ENCODE data around the gene HIGD1C. TPM values are rescaled to one million over a fixed set of nuclear protein-coding genes. Genes with fewer than 3 reads are reported as not detected.

HIGD1C gene
- total and polyA plus RNA-seq, 2 of the 8 experiments (the other 6 are each of a cell fraction or from before 2014, with no cell fraction given): not detected

DNA sequence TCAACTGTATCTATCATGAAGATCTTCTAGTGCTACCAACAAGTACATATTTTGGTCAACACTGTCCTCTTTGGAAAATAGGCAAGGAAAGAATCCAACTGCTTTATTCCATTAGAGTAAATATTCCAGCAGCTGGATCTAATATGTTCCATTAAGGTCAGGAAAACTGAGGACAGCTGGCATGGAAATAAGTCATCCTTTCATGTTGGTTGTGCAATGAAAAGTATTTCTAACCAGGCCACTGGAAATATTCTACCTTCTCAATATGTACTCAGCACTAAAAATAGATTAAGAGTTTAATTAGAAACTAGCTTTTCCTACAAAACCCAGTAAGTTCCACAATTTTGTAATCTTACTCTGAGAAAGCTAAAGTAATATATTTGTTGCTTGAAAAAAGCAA is 19.6 kb downstream of the HIGD1C start:
- no peak overlapping the region for H3K14ac ChIP-seq (ENCODE audit: insufficient read length)
- no peaks in the 10 kb centered on the region for H3K4me1 ChIP-seq (replicated peaks in 1 of 4; ENCODE audit: control insufficient read depth in 3 of 4, insufficient read depth in 4 of 4, low read length in 3 of 4)
- H3K23ac ChIP-seq (ENCODE audit: insufficient read length): no peak overlapping the region
- H2BK5ac ChIP-seq (ENCODE audit: low read depth, low read length): no peak overlapping the region
- CTCF ChIA-PET (ENCODE audit: partially characterized antibody): interaction anchor here (0.8 kb wide), 2 partner anchors 10 to 13 kb away, joined by 3 read pairs; no protein-coding TSS in a partner anchor
- no peak overlapping the region for H3K4ac ChIP-seq (replicated peaks; ENCODE audit: insufficient read length, low read depth, low read length)
- H3K79me2 ChIP-seq (ENCODE audit: control insufficient read depth in 1 of 2, insufficient read depth in 2 of 2, low read length in 2 of 2): no peaks in the 10 kb centered on the region
- no peak overlapping the region for H3K4me2 ChIP-seq (ENCODE audit: insufficient read depth in 1 of 2, low read depth in 2 of 2, low read length in 2 of 2)
- H3K79me1 ChIP-seq (ENCODE audit: low read depth, low read length): no peaks in the 10 kb centered on the region
- TF ChIP-seq CREB1 (IDR thresholded peaks at IDR 0.05) (no peak), SAP30 (IDR thresholded peaks at IDR 0.05; ENCODE audit: insufficient read depth, insufficient replicate concordance, low read length) (no peak), SIRT6 (IDR thresholded peaks at IDR 0.05; ENCODE audit: low read length) (no peak), BACH1 (IDR thresholded peaks at IDR 0.05; ENCODE audit: low read length) (no peak), PHF8 (conservative IDR thresholded peaks at IDR 0.05; ENCODE audit: low read depth, low read length) (no peak), SUZ12 (IDR thresholded peaks at IDR 0.05; ENCODE audit: low read length) (no peak), EGR1 (IDR thresholded peaks at IDR 0.05; ENCODE audit: borderline replicate concordance, low read depth, low read length) (no peak), KDM1A (IDR thresholded peaks at IDR 0.05; ENCODE audit: borderline replicate concordance, low read length) (no peak), KDM5A (IDR thresholded peaks at IDR 0.05; ENCODE audit: low read length) (no peak), ASH2L (IDR thresholded peaks at IDR 0.05; ENCODE audit: low read length) (no peak), CBX5 (IDR thresholded peaks at IDR 0.05; ENCODE audit: low read depth, low read length) (no peak), JUN (IDR thresholded peaks at IDR 0.05; ENCODE audit: low read depth, low read length) (no peak)
- TF ChIP-seq, protein P1, sequence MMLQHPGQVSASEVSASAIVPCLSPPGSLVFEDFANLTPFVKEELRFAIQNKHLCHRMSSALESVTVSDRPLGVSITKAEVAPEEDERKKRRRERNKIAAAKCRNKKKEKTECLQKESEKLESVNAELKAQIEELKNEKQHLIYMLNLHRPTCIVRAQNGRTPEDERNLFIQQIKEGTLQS (IDR thresholded peaks at IDR 0.05; ENCODE audit: insufficient read depth, low read depth, low read length): no peak
- no peak overlapping the region for H2BK12ac ChIP-seq (ENCODE audit: low read depth, low read length)
- H3K4me3 ChIP-seq (ENCODE audit: extremely low read depth in 1 of 4, insufficient read depth in 2 of 4, low read depth in 3 of 4, low read length in 4 of 4): no peak overlapping the region
- no peak overlapping the region for H4K5ac ChIP-seq (ENCODE audit: insufficient read length, low read depth, low read length)
- H3K18ac ChIP-seq (ENCODE audit: extremely low read depth, low read length): no peak overlapping the region
- H4K91ac ChIP-seq (replicated peaks; ENCODE audit: insufficient read length, low read length): no peak overlapping the region
- DNase-seq (ENCODE audit: low read depth in 1 of 2, low spot score in 2 of 2) (no peak), FAIRE-seq (no peak)
- H3K27me3 ChIP-seq (replicated peaks in 1 of 4; ENCODE audit: control insufficient read depth in 3 of 4, extremely low read depth in 1 of 4, insufficient read depth in 3 of 4, low read length in 3 of 4): no peaks in the 10 kb centered on the region
- peaks cover 0 to 11% (median 5%) of the 10 kb centered on the region in 4 experiments; a peak in 3 of 8 replicates for H3K36me3 ChIP-seq (ENCODE audit: control insufficient read depth in 2 of 4, insufficient read depth in 4 of 4, low read length in 3 of 4)
- peaks cover 10 to 22% of the 10 kb centered on the region in 2 experiments; a peak in 3 of 4 replicates for H3K9me3 ChIP-seq (ENCODE audit: insufficient read depth in 2 of 2, low read depth in 1 of 2, low read length in 1 of 2)
- H2AFZ ChIP-seq (ENCODE audit: low read length): no peak overlapping the region
- POLR2A ChIA-PET (ENCODE audit: partially characterized antibody): interaction anchor here (0.7 kb wide), 1 partner anchor 155 kb away, joined by 3 read pairs; no protein-coding TSS in a partner anchor
- no peaks in the 10 kb centered on the region for H3K23me2 ChIP-seq (ENCODE audit: low read depth, low read length)
- H2BK20ac ChIP-seq (ENCODE audit: low read length): no peak overlapping the region
- no peak overlapping the region for H3K9ac ChIP-seq (replicated peaks in 1 of 4; ENCODE audit: extremely low read depth in 1 of 4, low read depth in 3 of 4, low read length in 3 of 4)
- H2BK120ac ChIP-seq (replicated peaks; ENCODE audit: low read depth, low read length): no peak overlapping the region
- H4K8ac ChIP-seq (ENCODE audit: extremely low read depth, insufficient read depth, low read length): no peak overlapping the region
- H3K27ac ChIP-seq (ENCODE audit: low read depth, low read length): no peak overlapping the region
- no peak overlapping the region for H2AK5ac ChIP-seq (ENCODE audit: low read depth, low read length)
- no peaks in the 10 kb centered on the region for H4K20me1 ChIP-seq (replicated peaks in 1 of 2; ENCODE audit: control insufficient read depth in 1 of 2, insufficient read depth in 2 of 2, low read length in 2 of 2)
- H2BK15ac ChIP-seq (ENCODE audit: low read length): no peak overlapping the region
- no peak overlapping the region for H3K56ac ChIP-seq (replicated peaks; ENCODE audit: insufficient read length, low read depth, low read length)

All from H1 (cell line).